Kidney epithelial cell (primary cell): ENCODE data around the gene SMC1A. TPM values are rescaled to one million over a fixed set of nuclear protein-coding genes. Genes with fewer than 3 reads are reported as not detected.

ENCODE experiments used
- DNase-seq: peaks from one replicate; pipeline ENCODE4 v3.0.0-alpha.2; 2010; ENCODE audit warnings: low read depth
- H3K27me3 ChIP-seq: 2 replicates; pipeline ENCODE4 v1.6.0; 2011; ENCODE audit warnings: low read length; ENCODE audit not compliant: control insufficient read depth, insufficient read depth
- H3K36me3 ChIP-seq: 2 replicates; pipeline ENCODE4 v1.5.1; 2011; ENCODE audit warnings: low read length; ENCODE audit not compliant: control insufficient read depth, insufficient read depth
- H3K4me3 ChIP-seq: 2 replicates; pipeline ENCODE4 v1.5.1; 2011; ENCODE audit warnings: low read depth, mild to moderate bottlenecking, control low read depth, low read length
- CTCF ChIP-seq: IDR thresholded peaks from 2 replicates; pipeline ENCODE4 v1.5.1; 2011; ENCODE audit warnings: mild to moderate bottlenecking, moderate library complexity, low read length, control low read depth, inconsistent platforms; ENCODE audit not compliant: insufficient read depth, poor library complexity, severe bottlenecking
- total RNA-seq: library from RNA; depleted of rRNA; stranded (reverse); fragments of >200 nt; gene quantifications from 2 replicates; pipeline ENCODE4 v1.2.3, GENCODE V29; 2015

Gene SMC1A
- total RNA-seq, 1 donor from 2014 or later = 18.8 TPM

GRCh38 chrX:53356186-53356585 is 66.3 kb downstream of the SMC1A start:
- H3K27me3 ChIP-seq = no peaks in the 10 kb centered on the region
- H3K4me3 ChIP-seq = no peak overlapping the region
- H3K36me3 ChIP-seq = no peaks in the 10 kb centered on the region
- DNase-seq = no peak
- no peak for TF ChIP-seq CTCF

GRCh38 chrX:53354669-53355068 is 67.8 kb downstream of the SMC1A start:
- Histone ChIP-seq H3K36me3 (no peaks in the 10 kb centered on the region), H3K4me3 (no peak overlapping the region), H3K27me3 (no peaks in the 10 kb centered on the region)
- no peak for TF ChIP-seq CTCF
- no peak for DNase-seq

- no peaks in the 10 kb centered on the region for H3K36me3 ChIP-seq
- no peak for TF ChIP-seq CTCF
- no peak for DNase-seq
Observed at GRCh38 chrX:53347948-53348347, 74.5 kb downstream of the SMC1A start.

GRCh38 chrX:53340852-53341645 is 81.4 kb downstream of the SMC1A start:
- Histone ChIP-seq H3K36me3 (no peaks in the 10 kb centered on the region), H3K27me3 (peaks cover 6% of the 10 kb centered on the region), H3K4me3 (no peak overlapping the region)
- TF ChIP-seq CTCF = no peak
- no peak for DNase-seq

More at GRCh38 chrX:53347948-53348347, 74.5 kb downstream of the SMC1A start:
- Histone ChIP-seq H3K4me3 (no peak overlapping the region), H3K27me3 (no peaks in the 10 kb centered on the region)

GRCh38 chrX:53337101-53337500 is 85.4 kb downstream of the SMC1A start:
- no peak overlapping the region for H3K4me3 ChIP-seq
- no peak for TF ChIP-seq CTCF
- DNase-seq = no peak
- H3K36me3 ChIP-seq = no peaks in the 10 kb centered on the region
- H3K27me3 ChIP-seq = peaks cover 9% of the 10 kb centered on the region

- Histone ChIP-seq H3K36me3 (no peaks in the 10 kb centered on the region), H3K4me3 (no peak overlapping the region), H3K27me3 (peaks cover 8% of the 10 kb centered on the region)
- no peak for DNase-seq
- TF ChIP-seq CTCF = no peak
Observed at GRCh38 chrX:53333853-53334252, 88.6 kb downstream of the SMC1A start.
